ENCODE data around the gene SUN2.

Gene SUN2

DNA sequence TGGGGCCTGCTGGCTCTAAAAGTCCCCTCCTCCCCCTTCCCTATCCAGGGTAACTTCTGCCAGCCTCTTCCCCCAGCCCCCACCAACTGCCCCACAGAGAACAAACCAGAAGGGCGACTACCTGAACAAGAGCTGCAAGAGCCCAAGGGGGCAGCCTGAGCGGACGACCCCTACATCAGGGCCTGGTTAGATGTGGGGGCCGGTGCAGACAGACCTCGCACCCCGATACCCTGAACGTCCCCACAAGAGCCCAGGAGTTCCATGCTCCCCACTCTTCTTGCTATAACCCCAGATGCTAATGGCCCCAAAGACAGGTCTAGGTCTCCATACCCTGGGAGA is 20.7 kb downstream of the SUN2 start:
- no peak for DNase-seq (ENCODE audit: low read depth in 2 of 2)

DNA sequence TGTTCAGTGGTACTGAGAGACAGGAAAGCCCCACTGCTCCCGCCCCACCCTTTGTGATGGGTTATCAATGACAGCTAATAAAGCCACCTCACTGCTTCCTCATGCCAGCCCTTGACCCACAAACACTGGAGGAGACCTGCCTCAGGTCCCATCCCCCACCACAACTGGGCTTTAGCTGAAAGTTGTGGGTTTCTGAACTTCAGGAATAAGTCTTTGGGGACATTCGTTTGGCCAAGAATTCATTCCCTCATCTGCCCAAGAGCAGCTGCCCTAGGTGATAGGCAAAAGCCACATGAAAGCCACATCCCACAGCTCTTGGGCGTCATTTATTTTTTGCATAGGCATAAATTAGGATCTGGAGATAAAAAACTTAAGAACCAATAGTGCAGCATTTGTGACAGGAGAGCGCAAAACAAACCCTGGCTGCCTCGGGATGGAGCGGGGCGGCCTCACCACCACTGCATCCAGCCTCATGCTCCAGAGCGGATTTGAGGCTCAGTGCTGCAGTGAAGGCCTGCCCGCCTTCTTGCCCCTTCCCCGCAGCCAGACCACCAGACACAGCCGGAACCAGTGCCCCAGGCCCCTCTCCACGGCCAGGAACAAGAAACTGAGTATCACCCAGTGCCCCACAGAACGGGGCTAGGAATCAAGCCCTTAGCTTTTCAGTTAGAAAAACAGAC is 21.2 kb downstream of the SUN2 start:
- no peak for DNase-seq (ENCODE audit: low read depth in 2 of 2)

DNA sequence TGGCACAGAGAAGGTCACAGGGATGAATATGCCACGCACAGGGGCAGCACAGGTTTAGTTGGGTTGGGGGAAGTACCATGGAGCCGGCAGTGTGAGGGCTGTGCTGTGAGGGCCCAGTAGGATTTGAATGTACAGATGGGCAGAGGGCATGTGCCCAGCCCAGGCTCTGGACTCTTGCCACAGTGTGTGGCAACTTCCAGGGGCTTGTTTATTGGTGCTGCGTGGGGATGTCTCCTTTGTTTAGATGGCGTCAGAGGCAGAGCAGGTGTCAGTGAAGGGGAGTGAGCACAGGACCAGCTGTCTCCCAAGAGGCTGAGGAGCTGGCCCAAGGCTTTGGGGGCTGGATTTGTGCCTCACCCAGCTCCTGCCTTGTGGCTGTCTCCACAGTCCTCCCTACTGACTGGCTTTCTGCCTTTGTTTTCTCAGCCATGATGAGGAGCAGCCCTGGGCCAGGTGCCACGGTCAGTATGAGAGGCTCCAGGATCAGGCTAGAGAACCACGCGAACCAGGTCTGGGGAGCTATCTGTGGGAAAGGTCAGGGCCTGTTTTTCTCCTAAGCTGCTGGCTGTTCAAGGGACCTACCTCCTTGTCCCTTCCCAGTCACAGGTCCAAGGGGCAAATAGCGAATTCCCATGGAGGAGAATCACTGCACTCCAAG is 21.9 kb downstream of the SUN2 start:
- DNase-seq (ENCODE audit: low read depth in 2 of 2): no peak

DNA sequence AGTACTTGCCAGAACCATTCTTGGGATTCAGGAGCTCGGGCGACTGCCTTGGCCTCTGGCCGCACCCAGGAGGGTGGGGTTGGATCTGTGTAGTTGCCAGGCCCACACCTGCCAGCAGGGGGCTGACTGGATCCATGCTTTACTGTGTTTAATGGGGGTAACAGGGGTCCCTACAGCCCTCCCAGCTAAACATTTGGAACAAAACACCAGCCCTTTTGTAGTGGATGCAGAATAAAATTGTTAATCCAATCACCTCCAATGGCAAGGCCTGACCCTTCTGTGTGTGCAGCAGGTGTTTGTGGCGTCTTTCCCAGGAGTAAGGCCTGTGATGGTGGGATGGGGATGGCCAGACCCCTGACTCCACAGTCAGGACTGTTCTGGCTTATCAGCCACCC is 22.5 kb downstream of the SUN2 start:
- DNase-seq (ENCODE audit: low read depth in 2 of 2): no peak

DNA sequence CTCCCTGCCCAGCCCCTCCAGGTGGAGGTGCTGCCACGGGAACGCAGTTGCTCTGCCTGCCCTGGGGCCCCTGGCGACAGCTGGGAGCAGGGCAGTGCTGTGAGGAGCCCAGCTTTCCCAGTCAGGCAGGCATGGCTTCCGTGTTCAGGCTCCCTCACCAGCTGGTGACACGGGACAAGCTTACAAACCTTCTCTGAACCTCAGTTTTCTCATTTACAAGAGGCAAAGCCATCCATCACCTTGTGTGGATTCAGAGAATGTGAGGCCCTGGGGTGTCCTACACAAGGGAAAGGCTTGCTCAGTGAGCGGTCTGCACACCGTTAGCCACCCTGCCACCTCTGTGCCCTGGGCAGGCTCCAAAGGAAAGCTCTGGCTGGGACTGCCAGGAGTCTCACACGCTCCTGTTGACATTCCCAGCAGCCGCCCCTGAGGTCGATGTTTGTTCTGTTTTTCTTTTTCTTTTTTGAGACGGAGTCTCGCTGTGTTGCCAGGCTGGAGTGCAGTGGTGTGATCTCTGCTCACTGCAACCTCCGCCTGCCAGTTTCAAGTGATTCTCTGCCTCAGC is 23.5 kb downstream of the SUN2 start:
- DNase-seq (ENCODE audit: low read depth in 2 of 2): no peak

DNA sequence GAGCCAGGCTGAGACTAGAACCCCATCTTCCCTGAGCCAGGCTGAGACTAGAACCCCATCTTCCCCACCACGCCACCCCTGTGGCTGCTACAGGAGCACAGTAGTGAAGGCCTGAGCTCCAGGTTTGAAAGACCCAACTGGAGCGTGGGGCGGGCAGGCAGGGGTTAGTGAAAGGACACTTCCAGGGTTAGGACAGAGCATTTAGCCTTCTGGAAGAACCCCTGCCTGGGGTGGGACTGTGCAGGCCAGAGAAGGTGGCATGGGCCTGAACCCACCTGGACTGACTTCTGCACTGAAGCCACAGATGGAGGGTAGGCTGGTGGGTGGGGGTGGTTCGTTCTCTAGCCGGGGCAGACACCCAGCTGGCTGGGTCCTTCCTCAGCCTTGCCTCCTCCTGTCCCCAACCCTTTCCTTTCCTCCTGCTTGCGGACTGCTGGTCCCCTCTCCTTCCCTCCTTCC is 24.1 kb downstream of the SUN2 start:
- DNase-seq (ENCODE audit: low read depth in 2 of 2): no peak

DNA sequence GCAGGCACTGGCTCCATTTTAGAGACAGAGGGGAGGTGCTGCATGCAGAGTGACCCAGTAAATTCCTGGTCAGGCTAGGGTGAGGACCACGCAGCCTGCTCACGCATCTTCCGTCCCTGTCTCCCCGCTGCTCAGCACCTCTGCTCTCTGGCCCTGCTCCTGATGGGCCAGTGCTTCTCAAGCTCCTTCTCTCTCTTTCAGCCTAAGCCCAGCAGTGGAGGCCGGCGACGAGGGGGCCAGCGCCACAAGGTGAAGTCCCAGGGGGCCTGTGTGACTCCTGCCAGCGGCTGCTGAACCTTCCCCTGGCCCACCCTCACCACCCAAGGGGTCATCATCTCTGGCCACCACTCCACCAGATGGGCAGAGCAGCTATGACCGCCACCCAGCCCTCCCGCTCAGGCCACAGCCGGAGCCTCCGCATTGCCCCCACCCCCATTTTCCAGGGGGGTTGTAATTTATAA is 25.4 kb downstream of the SUN2 start:
- DNase-seq (ENCODE audit: low read depth in 2 of 2): no peak

DNA sequence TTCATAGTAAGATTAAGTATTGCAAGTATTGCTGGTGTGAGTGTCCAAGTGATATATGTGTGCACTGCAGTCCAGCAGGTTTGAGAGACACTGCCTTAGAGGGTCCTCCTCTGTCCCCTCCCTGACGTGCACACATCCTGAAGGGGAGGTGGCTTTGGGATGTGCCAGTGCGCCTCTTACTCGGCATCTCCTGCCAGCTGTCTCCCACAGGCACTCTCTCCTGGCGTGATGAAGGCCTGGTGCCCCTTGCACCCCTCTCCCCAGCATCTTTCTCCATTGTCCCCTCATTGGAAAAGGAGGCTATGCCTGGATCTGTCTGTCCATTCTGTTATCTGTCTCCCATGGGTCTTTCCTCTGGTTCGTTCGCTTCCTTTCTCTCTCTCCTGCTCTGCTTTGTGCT is 25.9 kb downstream of the SUN2 start:
- DNase-seq (ENCODE audit: low read depth in 2 of 2): no peak

DNA sequence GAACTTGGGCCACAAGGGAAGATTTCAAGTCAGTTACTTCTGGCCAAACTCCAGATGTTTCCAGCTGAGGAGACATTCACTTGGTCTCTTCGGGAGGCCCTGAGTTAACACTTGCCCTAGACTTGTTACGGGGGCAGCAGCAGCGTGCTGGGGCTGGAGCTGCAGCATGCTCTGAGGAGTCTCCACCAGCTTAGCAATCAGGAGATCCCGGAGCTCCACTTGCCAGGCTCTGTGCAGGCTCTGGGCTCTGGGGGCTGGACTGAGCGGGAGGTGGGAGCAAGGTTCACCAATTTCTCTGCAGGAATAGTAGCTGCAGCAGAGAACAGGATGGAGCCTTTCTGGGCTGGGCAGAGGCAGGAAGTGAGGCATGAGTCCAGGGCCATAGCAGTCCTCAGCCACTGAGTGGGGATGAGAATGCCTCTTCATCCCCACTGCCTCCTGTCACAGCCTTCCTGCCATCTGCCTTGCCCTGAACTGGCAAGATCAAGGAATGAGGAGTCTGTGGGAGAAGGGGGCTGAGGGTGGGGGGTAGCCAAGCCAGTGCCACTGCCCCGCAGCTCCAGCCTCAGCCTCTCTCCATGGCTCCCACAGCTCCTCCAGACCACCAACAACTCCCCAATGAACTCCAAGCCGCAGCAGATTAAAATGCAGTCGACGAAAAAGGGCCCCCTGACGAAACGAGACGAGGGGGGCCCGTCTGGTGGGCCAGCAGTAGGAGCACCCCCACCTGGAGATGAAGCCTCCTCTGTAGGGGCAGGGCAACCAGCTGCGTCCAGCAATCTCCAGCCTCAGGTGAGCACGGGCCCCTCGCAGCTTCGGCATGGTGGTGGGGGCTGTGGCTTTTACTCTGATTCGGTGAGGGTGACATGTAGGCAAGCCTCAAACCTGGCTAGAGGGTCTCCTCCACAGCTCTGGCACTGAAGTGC is 26.7 kb downstream of the SUN2 start:
- no peak for DNase-seq (ENCODE audit: low read depth in 2 of 2)

DNA sequence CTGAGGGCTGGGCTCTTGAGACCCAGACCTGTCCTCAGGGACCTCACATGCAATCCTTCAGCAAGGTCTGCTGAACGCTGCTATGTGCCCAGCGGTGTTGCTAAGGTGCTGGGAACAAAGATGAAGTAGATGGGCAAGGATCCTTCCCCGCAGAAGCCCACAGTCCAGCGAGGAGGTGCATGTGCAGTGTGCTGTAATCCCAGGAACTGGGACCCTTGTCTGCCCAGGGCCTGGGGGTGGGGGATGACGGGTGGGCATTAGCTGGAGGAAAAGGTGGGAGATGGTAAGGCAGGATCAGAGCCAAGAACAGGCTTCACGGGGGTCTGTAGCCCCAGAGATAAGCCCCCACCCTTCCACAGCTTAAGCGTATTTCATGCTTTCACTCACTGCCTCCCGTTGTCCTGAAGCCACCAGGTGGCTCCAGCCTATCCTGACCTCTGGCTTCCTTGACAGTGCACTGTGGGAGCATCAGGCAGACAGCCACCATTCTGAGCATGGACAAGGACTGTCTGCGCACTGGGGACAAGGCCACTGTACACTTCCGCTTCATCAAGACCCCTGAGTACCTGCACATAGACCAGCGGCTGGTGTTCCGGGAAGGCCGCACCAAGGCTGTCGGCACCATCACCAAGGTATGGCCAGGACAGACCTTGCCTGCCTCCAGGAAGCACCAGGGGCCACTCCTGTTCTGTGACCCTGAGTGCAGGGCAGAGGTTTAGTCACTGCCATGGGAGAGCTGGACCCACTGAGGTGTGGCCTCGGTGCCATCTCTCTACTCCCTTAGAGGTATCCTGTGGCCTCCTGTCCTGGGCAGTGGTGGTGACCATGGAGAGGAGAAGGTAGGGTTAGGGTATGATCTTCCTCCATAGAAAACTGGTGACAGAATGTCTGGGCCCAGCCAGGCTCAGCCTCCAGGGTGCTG is 28.0 kb downstream of the SUN2 start:
- DNase-seq (ENCODE audit: low read depth in 2 of 2): no peak

DNA sequence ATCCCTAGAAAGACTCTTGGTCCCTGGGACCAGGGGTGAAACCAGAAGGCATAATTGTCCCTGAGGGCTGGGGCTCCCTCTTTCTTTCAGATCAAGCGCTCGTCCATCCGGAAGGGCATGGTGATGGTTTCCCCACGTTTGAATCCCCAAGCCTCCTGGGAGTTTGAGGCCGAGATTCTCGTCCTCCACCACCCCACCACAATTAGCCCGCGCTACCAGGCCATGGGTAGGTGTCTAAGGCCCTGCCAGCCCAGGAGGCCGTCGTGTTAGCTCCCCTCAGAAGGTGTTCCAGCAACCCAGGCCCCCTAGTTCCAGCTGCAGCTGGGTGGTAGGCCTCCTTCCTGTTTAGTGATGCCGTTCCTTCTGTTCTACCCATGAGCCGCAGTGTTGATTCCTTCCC is 28.7 kb downstream of the SUN2 start:
- no peak for DNase-seq (ENCODE audit: low read depth in 2 of 2)

DNA sequence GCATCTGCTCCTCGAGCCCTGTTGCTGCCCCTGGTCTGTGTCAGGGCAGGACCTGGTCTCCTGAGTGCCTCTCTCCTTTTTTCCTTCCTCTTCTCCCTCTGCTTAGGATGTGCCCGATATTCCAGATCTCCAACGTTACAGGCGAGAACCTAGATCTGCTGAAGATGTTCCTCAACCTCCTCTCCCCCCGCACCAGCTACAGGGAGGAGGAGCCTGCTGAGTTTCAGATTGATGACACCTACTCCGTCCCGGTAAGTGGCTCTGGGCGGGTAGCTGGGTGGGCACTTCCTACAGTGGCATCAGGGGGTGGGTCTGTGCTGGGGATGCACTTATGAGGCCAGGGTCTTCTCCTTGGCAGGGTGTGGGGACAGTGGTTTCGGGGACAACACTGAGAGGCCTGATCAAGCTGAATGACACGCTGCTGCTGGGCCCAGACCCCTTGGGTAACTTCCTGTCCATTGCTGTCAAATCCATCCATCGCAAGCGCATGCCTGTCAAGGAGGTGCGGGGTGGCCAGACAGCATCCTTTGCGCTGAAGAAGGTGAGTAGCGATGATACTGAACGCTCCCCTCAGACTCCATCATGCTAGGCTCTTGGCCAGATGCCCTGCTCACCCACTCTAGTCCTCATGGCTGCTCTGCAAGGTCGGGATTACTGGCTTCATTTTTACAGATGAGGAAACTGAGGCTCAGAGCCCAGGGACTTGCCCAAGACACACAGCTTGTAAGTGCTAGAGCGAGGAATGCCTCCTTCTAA is 29.7 kb downstream of the SUN2 start:
- no peak for DNase-seq (ENCODE audit: low read depth in 2 of 2)

DNA sequence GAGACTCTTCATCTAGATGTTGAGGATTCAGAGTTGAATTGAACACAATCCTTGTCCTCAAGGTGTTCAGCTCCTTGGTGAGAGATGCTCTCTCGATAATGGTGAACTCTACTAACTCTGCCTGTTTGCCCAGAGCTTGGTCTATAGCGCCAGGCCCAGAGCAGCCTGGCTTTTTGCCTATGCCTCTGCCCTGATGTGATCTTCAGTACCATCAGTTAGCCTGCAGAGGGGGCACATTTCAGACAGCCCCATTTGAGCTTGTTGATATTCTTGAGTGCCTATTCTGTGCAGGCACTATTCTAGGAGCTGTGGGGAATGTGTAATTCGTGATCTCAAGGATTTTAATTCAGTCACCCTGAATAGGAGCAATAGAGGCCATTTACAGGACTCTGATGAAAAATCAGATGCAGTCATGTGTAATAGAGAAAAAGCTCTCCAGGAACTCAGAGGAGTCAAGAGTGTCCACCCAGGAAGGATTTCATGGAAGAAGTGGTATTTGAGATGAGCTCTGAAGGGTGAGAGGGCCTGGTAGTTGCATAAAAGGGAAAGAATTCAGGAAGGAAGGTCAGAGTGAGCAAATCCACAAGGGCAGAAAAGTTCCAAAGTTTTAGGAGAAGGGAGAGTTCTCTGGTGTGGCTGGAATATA is 30.7 kb downstream of the SUN2 start:
- no peak for DNase-seq (ENCODE audit: low read depth in 2 of 2)

DNA sequence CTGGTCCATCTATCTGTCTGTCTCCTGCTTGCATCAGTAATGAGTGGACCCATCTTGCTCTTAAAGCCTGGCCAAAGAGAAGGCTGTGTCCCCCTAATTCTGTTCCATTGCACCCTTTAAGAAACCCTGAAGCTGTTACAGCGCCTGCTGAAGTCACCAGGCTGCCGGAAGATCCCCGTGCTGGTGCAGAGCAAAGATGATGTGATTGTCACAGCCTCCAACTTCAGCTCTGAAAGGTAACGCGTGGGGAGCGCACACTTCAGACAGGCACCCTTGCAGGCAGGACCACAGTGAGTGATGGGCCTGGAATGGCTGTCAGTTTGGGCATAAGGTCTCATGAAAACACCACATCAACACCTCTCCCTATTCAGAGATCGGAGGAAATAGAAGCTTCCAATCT is 31.6 kb downstream of the SUN2 start:
- DNase-seq (ENCODE audit: low read depth in 2 of 2): no peak

DNA sequence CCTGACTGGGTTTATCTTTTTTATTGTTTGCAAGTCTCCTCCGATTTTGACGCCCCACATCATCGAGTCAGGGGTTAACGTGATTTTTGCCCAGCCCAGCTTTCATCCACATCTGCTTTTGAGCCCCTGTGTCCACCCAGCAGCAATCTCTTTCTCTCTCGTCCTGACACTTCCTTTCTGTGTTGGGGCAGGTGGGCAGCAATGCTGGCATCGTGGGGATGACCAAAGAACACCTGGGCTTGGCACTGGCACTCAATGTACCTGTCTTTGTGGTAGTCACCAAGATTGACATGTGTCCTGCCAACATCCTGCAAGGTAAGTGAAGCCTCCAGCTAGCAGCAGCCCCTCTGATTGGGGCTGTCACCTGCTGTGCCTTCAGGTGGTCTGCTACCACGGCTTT is 34.2 kb downstream of the SUN2 start:
- no peak for DNase-seq (ENCODE audit: low read depth in 2 of 2)

DNA sequence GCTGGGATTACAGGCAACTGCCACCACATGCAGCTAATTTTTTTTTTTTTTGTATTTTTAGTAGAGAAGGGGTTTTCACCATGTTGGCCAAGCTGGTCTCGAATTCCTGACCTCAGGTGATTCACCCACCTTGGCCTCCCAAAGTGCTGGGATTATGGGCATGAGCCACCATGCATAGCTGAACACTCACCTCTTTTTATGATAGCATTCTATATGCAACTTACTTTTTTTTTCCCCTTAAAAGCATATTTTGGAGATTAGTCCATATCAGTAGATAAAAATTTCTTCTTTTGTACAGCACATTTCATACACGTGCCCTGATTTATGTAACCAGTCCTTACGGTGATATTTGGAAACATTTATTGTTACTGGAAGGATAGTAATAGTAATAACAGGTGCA is 35.4 kb downstream of the SUN2 start:
- DNase-seq (ENCODE audit: low read depth in 2 of 2): no peak

DNA sequence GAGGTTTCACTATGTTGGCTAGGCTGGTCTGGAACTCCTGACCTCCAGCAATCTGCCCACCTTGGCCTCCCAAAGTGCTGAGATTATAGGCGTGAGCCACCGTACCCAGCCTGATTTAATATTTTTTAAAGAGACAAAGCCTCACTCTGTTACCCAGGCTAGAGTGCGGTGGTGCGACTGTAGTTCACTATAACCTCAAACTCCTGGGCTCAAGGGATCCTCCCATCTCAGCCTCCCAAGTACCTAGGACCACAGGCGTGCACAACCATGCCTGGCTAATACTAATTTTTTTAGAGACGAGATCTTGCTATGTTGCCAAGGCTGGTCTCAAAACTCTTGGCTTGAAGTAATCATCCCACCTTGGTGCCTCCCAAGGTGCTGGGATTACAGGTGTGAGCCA is 36.6 kb downstream of the SUN2 start:
- DNase-seq (ENCODE audit: low read depth in 2 of 2): no peak

DNA sequence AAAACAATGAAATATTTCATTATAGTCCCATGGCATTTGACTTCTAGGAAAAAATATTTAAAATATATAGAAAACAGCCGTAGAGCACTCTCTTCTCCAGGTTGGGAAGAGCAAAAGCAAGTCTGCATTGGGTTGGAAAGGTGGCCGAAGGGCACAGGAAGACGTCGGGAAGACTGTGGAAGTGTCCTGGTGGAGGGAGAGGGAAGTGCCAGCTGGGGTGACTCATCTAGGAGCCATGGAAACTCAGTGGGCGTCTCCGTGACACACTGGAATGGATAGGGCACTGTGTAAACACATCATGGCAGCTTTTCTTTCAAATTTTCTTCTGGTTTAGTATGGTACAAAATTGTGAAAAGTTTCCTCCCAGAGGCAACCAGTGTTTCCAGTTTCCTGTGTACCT is 37.4 kb downstream of the SUN2 start:
- DNase-seq (ENCODE audit: low read depth in 2 of 2): no peak

DNA sequence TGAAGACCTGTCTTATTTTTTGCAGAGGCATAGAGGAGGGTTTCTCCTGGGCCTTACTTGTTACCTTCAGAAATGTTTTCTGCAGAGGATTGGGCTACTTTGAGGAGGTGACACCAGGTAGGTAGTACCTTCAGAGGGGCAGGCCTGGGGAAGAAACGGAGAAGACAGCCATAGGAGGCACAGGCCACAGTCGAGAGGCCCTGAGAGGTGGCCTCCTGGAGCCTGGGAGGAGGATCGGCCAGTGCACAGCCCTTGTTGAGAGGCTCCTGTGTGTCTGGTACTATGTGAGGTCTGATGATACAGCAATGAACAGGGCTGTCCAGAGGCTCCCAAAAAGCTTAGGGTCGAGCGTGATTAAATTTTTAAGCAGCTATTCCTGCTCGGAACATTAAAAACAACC is 38.6 kb downstream of the SUN2 start:
- no peak for DNase-seq (ENCODE audit: low read depth in 2 of 2)

DNA sequence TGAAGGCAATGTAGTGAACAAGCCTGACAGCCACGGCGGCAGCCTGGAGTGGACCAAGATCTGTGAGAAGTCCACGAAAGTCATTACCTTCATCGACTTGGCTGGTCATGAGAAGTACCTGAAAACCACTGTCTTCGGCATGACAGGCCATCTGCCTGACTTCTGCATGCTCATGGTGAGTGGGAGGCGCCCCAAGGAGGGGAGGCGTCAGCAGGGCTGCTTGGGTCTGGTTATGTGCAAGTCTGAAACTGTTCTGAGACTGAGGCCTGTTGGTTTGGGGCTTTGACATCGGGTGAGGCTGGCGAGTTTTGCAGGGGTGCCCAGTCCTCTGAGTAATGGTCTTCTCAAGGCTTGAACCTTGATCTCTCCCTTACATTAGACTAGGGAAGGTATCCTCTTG is 39.0 kb downstream of the SUN2 start:
- no peak for DNase-seq (ENCODE audit: low read depth in 2 of 2)
